ENCODE data around the gene TARS1. TPM values are rescaled to one million over a fixed set of nuclear protein-coding genes. Genes with fewer than 3 reads are reported as not detected.

Gene TARS1
- total RNA-seq (10 to 100 TPM; 74.0 to 76.6 TPM), polyA plus RNA-seq (10 to 100 TPM; 42.2 to 69.1 TPM)
- long read RNA-seq, donor 1, full-length matches to known transcripts, result 144 of 180 reads
- long read RNA-seq, donor 1, partial matches to known transcripts, result 30 of 180 reads
- long read RNA-seq, donor 1, other reads (novel, unspliced or antisense), result 6 of 180 reads
- long read RNA-seq, donor 2, full-length matches to known transcripts, result 22 of 28 reads
- long read RNA-seq, donor 2, partial matches to known transcripts, result 4 of 28 reads
- long read RNA-seq, donor 2, other reads (novel, unspliced or antisense), result 2 of 28 reads

DNA sequence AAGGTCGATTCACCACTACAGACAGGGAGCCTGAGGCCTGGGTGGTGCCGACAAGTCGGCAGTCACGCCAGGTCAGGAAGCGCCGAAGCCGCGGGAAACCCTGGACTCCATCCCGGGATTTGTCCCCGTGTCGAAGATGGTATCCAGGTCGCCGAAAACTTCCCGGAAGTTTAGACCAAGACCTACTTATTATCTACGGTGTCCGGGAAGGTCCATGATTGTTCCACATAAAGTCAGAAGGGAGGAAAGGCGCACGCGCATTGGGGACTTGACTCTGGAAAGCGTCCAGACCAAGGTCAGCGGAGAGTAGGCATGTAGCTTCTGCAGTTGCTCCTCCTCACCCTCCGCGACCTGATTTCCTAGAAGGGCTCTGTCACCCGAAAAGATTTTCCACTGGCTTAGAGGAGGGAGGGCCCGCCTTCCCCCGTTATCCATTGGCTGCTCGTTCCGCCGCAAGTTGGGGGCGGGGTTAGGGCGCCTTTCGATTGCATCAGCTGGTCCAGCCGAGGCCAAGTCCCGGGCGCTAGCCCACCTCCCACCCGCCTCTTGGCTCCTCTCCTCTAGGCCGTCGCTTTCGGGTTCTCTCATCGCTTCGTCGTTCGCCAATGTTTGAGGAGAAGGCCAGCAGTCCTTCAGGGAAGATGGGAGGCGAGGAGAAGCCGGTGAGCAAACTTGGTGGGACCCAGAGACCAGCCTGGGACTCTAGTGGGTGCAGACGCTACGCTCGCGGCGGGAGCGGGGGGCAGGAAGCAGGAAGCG is at the start of gene TARS1:
Gene TARS1 (plus strand): TSS at position 484 of the 759 bp plus-strand sequence. CDS start 122 bp downstream, at position 606.
- ATAC-seq (ENCODE audit: low FRiP score) (peak; percentile 99), DNase-seq (peak; percentile 97 to 99)
- no peaks in the 10 kb centered on the region for H3K9me3 ChIP-seq (ENCODE audit: control insufficient read depth, low read length)
- H3K36me3 ChIP-seq (ENCODE audit: control insufficient read depth in 1 of 2, insufficient read depth in 2 of 2, low read length in 1 of 2), result no peaks in the 10 kb centered on the region
- peaks cover 0 to 5% of the 10 kb centered on the region in 2 donors for H3K4me1 ChIP-seq (ENCODE audit: control insufficient read depth in 1 of 2, insufficient read depth in 2 of 2, low read length in 2 of 2)
- H3K4me3 ChIP-seq (ENCODE audit: low read length in 2 of 2), result peak within 1 kb of the TSS; percentile 81 to 95
- WGBS, 2 donors, result 0% methylated on average over 52 of the region's 52 CpGs
- no peaks in the 10 kb centered on the region for H3K27me3 ChIP-seq (ENCODE audit: control insufficient read depth in 1 of 2, insufficient read depth in 2 of 2, low read length in 1 of 2)
- peak within 1 kb of the TSS; percentile 71 to 87 for H3K27ac ChIP-seq (ENCODE audit: low read depth in 1 of 2, low read length in 2 of 2)
- intact Hi-C loops (cut with DNase I), result no loop called here

DNA sequence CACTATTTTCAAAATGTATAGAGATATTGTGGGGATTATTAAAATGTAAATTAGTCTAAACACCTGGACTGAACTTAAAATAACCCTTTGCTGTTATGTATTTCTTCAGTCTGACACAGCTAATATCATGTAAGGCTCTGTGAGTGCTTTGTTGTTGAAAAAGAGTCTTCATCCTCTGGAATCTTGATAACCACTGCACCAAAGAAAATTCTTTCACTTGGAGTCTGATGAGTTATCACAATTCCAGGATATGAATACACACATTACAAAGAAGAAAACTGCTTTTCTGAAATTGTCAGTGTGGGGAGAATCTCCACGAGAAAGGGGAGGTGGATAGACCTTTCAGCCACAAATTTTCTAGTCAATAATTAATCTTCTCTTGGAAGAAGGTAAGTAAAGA is 42.3 kb upstream of the TARS1 start:
- Histone ChIP-seq H3K9me3 (ENCODE audit: control insufficient read depth, low read length) (no peaks in the 10 kb centered on the region), H3K36me3 (ENCODE audit: control insufficient read depth in 1 of 2, insufficient read depth in 2 of 2, low read length in 1 of 2) (no peaks in the 10 kb centered on the region), H3K4me3 (ENCODE audit: low read length in 2 of 2) (no peak overlapping the region), H3K27ac (ENCODE audit: low read depth in 1 of 2, low read length in 2 of 2) (no peak overlapping the region), H3K27me3 (ENCODE audit: control insufficient read depth in 1 of 2, insufficient read depth in 2 of 2, low read length in 1 of 2) (no peaks in the 10 kb centered on the region), H3K4me1 (ENCODE audit: control insufficient read depth in 1 of 2, insufficient read depth in 2 of 2, low read length in 2 of 2) (no peaks in the 10 kb centered on the region)
- intact Hi-C loops (cut with DNase I), result no loop called here
- DNase-seq, result no peak
- 95 to 100% methylated on average over 1 of the region's 1 CpG for WGBS, 2 donors
- no peak for ATAC-seq (ENCODE audit: low FRiP score)

DNA sequence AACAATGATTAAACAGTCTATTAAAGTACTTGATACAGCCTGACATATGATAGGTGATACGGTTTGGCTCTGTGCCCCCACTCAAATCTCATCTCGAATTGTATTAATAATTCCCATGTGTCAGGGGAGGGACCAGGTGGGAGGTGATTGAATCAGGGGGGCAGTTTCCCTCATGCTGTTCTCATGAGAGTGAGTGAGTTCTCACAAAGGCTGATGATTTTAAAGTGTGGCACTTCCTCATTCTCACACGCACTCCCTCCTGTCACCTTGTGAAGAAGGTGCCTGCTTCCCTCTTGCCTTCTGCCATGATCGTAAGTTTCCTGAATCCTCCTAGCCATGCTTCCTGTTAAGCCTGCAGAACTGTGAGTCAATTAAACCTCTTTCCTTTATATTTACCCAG is 40.1 kb upstream of the TARS1 start:
- ATAC-seq (ENCODE audit: low FRiP score), result no peak
- no peak for DNase-seq
- intact Hi-C loops (cut with DNase I), result no loop called here

DNA sequence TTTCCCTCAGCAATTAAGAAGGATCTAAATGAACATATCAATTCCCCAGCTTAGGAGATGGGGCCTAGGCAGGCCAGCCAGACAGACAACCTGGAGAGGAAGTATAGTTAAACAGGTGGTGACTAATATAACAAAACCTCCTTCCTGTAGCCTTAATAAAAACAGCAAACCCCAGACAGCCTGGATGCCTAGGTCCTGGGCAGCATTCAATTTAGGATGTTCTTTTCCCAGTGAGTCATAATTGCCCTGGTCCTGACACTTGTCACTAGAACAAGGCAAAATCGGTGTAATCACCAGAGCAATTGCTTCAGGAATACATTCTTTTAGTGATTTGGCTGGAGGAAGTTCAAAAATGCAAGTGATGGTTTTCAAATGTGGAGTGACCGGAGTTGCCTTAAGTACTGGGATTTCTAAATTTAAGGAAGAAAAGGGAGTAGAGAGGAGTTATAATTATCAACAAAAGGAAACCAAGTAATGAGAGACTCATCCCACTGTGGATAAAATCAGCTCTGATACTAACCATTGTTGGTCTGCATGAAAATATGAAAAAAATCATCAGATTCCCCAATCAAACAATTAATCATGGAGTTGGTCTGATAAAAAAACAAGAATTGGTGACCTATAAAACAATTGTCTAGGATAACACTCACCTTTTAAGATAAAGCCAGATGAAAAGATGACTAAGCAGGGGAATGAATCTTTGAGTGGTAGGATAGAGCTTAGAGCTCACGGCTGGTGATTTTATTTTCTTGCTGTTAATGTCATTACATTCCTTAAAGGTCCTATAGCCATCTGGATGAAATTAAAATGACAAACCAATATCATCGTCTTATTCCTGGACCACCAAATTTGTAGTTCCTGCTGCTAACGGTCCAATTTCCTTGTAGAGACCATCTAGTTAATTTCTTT is 39.0 kb upstream of the TARS1 start:
- no peak for DNase-seq
- Histone ChIP-seq H3K27me3 (ENCODE audit: control insufficient read depth in 1 of 2, insufficient read depth in 2 of 2, low read length in 1 of 2) (no peaks in the 10 kb centered on the region), H3K4me3 (ENCODE audit: low read length in 2 of 2) (no peak overlapping the region), H3K36me3 (ENCODE audit: control insufficient read depth in 1 of 2, insufficient read depth in 2 of 2, low read length in 1 of 2) (no peaks in the 10 kb centered on the region), H3K27ac (ENCODE audit: low read depth in 1 of 2, low read length in 2 of 2) (no peak overlapping the region), H3K9me3 (ENCODE audit: control insufficient read depth, low read length) (no peaks in the 10 kb centered on the region), H3K4me1 (ENCODE audit: control insufficient read depth in 1 of 2, insufficient read depth in 2 of 2, low read length in 2 of 2) (no peaks in the 10 kb centered on the region)
- ATAC-seq (ENCODE audit: low FRiP score), result no peak
- 54% methylated on average over 5 of the region's 5 CpGs for WGBS, 2 donors
- intact Hi-C loops (cut with DNase I), result no loop called here

More for the DNA sequence above, 40.1 kb upstream of the TARS1 start:
- Histone ChIP-seq H3K9me3 (ENCODE audit: control insufficient read depth, low read length) (no peaks in the 10 kb centered on the region), H3K27me3 (ENCODE audit: control insufficient read depth in 1 of 2, insufficient read depth in 2 of 2, low read length in 1 of 2) (no peaks in the 10 kb centered on the region), H3K36me3 (ENCODE audit: control insufficient read depth in 1 of 2, insufficient read depth in 2 of 2, low read length in 1 of 2) (no peaks in the 10 kb centered on the region), H3K4me1 (ENCODE audit: control insufficient read depth in 1 of 2, insufficient read depth in 2 of 2, low read length in 2 of 2) (no peaks in the 10 kb centered on the region), H3K27ac (ENCODE audit: low read depth in 1 of 2, low read length in 2 of 2) (no peak overlapping the region), H3K4me3 (ENCODE audit: low read length in 2 of 2) (no peak overlapping the region)
- WGBS, 2 donors, result 83% methylated on average over 4 of the region's 4 CpGs

DNA sequence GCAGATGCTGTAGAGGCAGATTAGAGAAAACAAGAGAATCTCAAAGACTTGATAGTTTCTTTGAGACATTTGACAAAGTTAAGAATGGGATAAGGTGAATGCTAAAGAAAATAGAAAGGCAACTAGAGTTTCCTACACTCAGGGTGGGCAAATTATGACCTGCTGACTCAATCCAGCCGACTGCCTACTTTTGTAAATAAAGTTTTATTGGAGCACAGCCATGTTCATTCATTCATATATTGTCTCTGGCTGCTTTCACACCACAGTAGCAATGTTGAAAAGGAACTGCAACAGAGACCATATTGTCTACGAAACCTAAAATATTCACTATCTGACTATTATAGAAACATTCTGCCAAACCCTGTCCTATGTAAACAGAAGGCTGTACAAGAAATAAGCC is 37.6 kb upstream of the TARS1 start:
- WGBS, 2 donors, result 33 to 39% methylated on average over 2 of the region's 2 CpGs
- no peak overlapping the region for H3K27ac ChIP-seq (ENCODE audit: low read depth in 1 of 2, low read length in 2 of 2)

DNA sequence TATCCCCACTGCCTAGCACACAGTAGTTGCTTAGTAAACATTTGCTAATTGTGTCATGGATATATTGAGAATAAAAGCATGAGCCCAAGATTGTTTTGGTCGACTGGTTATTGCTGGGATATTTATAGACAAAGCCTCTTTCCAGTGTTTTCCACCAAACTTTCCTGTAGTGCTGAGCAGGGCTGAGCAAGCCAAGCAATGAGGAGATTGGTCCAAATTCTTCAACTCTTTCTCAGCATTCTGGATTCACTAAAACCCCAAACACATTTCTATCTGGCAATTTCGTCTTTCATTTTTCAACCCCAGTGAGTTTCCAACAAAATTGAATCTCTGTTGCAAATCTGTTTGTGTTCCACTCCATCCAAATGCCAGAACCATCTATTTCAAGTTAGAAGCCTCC is 31.9 kb upstream of the TARS1 start:
- 3 to 5% methylated on average over 2 of the region's 2 CpGs for WGBS, 2 donors

More for the DNA sequence above, 37.6 kb upstream of the TARS1 start:
- no peak for ATAC-seq (ENCODE audit: low FRiP score)
- H3K4me3 ChIP-seq (ENCODE audit: low read length in 2 of 2), result no peak overlapping the region
- no peak for DNase-seq
- no peaks in the 10 kb centered on the region for H3K9me3 ChIP-seq (ENCODE audit: control insufficient read depth, low read length)
- no peaks in the 10 kb centered on the region for H3K27me3 ChIP-seq (ENCODE audit: control insufficient read depth in 1 of 2, insufficient read depth in 2 of 2, low read length in 1 of 2)
- no peaks in the 10 kb centered on the region for H3K4me1 ChIP-seq (ENCODE audit: control insufficient read depth in 1 of 2, insufficient read depth in 2 of 2, low read length in 2 of 2)
- intact Hi-C loops (cut with DNase I), result no loop called here
- no peaks in the 10 kb centered on the region for H3K36me3 ChIP-seq (ENCODE audit: control insufficient read depth in 1 of 2, insufficient read depth in 2 of 2, low read length in 1 of 2)

DNA sequence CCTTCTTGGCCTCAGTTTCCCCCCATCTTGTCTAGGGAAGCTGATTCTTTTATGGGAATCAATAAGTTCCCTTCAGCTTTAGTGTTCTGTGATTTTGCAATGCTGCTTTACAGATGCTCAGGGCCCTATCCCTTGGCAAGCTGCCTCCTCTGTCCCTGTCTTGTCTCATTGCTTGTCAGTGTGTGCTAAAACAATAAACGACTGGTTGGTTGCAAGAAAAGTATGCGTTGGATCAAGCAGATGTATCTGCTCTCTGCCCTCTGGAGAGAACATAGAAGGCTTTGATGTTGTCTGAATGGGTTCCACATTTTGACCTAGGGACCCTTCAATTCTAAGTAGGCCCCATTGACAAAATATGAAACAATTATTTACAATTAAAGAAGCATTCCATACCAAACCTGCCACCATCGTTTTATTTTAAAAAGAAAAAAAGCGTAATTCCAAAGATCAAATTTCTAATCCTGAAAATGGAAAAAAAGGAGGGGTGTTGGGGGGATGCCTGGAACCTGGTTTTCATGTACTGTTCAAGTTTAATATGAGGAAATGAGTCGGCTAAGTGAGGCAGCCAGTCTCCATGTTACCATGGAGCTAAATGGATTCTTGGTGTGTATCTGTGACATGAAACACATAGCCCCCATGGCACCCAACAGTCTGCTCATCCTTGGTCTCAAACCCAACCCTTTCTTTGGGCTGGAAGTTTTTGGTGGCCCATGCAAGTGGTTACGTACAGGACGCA is 31.2 kb upstream of the TARS1 start:
- Histone ChIP-seq H3K36me3 (ENCODE audit: control insufficient read depth in 1 of 2, insufficient read depth in 2 of 2, low read length in 1 of 2) (no peaks in the 10 kb centered on the region), H3K4me1 (ENCODE audit: control insufficient read depth in 1 of 2, insufficient read depth in 2 of 2, low read length in 2 of 2) (no peaks in the 10 kb centered on the region), H3K9me3 (ENCODE audit: control insufficient read depth, low read length) (no peaks in the 10 kb centered on the region), H3K4me3 (ENCODE audit: low read length in 2 of 2) (no peak overlapping the region), H3K27ac (ENCODE audit: low read depth in 1 of 2, low read length in 2 of 2) (no peak overlapping the region), H3K27me3 (ENCODE audit: control insufficient read depth in 1 of 2, insufficient read depth in 2 of 2, low read length in 1 of 2) (no peaks in the 10 kb centered on the region)
- 77 to 78% methylated on average over 7 of the region's 7 CpGs for WGBS, 2 donors
- intact Hi-C loops (cut with DNase I), result loop anchor here in 1 of 2 donors (5.0 to 10.0 kb wide), 2 partner anchors 37 to 105 kb away; no protein-coding TSS in a partner anchor
- DNase-seq (no peak), ATAC-seq (ENCODE audit: low FRiP score) (peak; percentile 51)

More for the DNA sequence above, 31.9 kb upstream of the TARS1 start:
- DNase-seq, result no peak
- no peaks in the 10 kb centered on the region for H3K27me3 ChIP-seq (ENCODE audit: control insufficient read depth in 1 of 2, insufficient read depth in 2 of 2, low read length in 1 of 2)
- H3K4me3 ChIP-seq (ENCODE audit: low read length in 2 of 2), result no peak overlapping the region
- H3K27ac ChIP-seq (ENCODE audit: low read depth in 1 of 2, low read length in 2 of 2), result peak overlapping the region in 1 of 2 donors; percentile 8
- no peaks in the 10 kb centered on the region for H3K4me1 ChIP-seq (ENCODE audit: control insufficient read depth in 1 of 2, insufficient read depth in 2 of 2, low read length in 2 of 2)
- no peaks in the 10 kb centered on the region for H3K36me3 ChIP-seq (ENCODE audit: control insufficient read depth in 1 of 2, insufficient read depth in 2 of 2, low read length in 1 of 2)
- intact Hi-C loops (cut with DNase I), result loop anchor here in 1 of 2 donors (5.0 kb wide), 1 partner anchor 37 kb away; no protein-coding TSS in a partner anchor
- ATAC-seq (ENCODE audit: low FRiP score), result peak; percentile 68
- H3K9me3 ChIP-seq (ENCODE audit: control insufficient read depth, low read length), result no peaks in the 10 kb centered on the region

DNA sequence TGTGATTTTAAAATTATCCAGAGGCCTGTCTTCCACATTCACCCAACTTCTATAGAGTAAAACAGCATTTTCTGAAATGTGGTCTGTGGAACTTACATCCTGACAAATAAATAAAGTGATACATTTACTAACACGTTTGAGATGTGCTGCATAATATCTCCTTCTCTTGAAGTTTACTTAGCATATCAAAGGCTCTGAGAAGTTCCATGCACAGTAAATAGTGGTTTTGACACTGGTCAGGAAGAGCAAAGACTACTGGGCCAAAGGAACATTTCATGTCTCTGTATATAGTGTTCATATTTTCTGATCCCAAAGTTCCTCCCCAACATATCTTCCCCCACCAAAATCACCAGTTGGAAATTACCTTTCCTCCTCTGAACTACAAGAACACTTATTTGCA is 30.5 kb upstream of the TARS1 start:
- intact Hi-C loops (cut with DNase I), result loop anchor here in 1 of 2 donors (10.0 kb wide), 1 partner anchor 105 kb away; no protein-coding TSS in a partner anchor
- ATAC-seq (ENCODE audit: low FRiP score), result no peak
- DNase-seq, result no peak
- Histone ChIP-seq H3K4me3 (ENCODE audit: low read length in 2 of 2) (no peak overlapping the region), H3K27ac (ENCODE audit: low read depth in 1 of 2, low read length in 2 of 2) (no peak overlapping the region), H3K9me3 (ENCODE audit: control insufficient read depth, low read length) (no peaks in the 10 kb centered on the region), H3K27me3 (ENCODE audit: control insufficient read depth in 1 of 2, insufficient read depth in 2 of 2, low read length in 1 of 2) (no peaks in the 10 kb centered on the region), H3K36me3 (ENCODE audit: control insufficient read depth in 1 of 2, insufficient read depth in 2 of 2, low read length in 1 of 2) (no peaks in the 10 kb centered on the region), H3K4me1 (ENCODE audit: control insufficient read depth in 1 of 2, insufficient read depth in 2 of 2, low read length in 2 of 2) (no peaks in the 10 kb centered on the region)
- WGBS, 2 donors, result 55 to 68% methylated on average over 1 of the region's 1 CpG
